ENCODE measurements around the gene TMC1.

DNA sequence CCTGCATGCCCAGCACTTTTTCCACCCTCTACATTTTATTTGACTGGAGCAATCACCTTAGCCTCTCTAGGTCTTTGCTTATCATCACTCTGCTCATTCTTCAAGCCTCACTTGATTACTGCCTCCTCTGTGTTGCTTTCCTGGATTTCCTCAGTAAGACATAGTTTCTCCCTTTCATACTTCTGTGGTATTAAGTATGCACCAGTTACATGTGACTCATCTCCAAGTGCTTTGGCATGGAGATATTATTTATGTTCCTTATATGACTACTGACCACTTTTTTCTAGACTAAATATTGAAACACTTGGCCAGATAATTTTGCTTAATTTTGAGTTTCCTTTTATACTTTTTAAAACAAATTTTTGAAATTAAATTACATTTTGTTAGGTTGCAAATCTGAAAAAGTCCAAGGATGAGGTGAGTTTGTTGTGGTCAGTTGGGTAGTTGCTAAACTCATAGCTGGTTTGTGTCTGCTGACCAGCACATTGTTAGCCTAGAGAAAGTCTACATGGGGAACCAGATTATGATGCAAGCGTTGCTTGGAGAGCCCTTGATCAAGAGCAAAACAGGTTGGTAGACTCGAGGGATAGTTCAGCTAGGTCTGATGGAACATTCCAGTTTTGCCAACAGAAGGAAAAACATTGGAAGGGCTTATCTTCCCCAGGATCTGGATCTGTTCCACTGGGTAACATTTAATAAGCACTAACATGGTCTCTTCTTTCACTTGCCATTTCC lies 140.2 kb downstream of the TMC1 start:
- TF ChIP-seq POLR2AphosphoS5 (IDR thresholded peaks at IDR 0.05), result no peak
- no peak for TF ChIP-seq CTCF (IDR thresholded peaks at IDR 0.05)
- no peak for TF ChIP-seq POLR2A (IDR thresholded peaks at IDR 0.05)

All from breast epithelium (tissue), 3 donors.